HEK293 (cell line): ENCODE data around the gene CTRB1.
A peak's percentile ranks its signal among the peaks of the same experiment; 100 is the strongest.

ENCODE experiments used
- CTCF ChIA-PET: fragments of 350-600 bp; formaldehyde crosslinking; extraction: SDS; loops from one replicate; lab custom pipeline; 2021; ENCODE audit warnings: antibody characterized with exemption; lab: Yijun Ruan, JAX
- POLR2A ChIA-PET: fragments of 300-600 bp; formaldehyde crosslinking; extraction: SDS; loops from one replicate; lab custom pipeline; 2020; ENCODE audit warnings: antibody characterized with exemption, inconsistent platforms; lab: Yijun Ruan, JAX
- H3K27ac ChIP-seq: fragments of 200-500 bp; sonication (Bioruptor generic); 2 replicates; pipeline ENCODE4 v1.5.1; 2014; ENCODE audit warnings: low read depth, low read length, control low read depth, inconsistent platforms; ENCODE audit errors: extremely low read depth
- H3K36me3 ChIP-seq, 2 experiments: fragments of 200-500 bp in 1 of 2; sonication (Bioruptor generic) in 1 of 2; 1 replicate in 1 of 2; 2 replicates in 1 of 2; pipeline ENCODE4 v1.5.1; 2014 to 2017; ENCODE audit warnings: inconsistent platforms in 2 of 2, low read length in 2 of 2; ENCODE audit not compliant: control insufficient read depth in 2 of 2, insufficient read depth in 1 of 2
- H3K4me1 ChIP-seq: fragments of 200-500 bp; sonication (Bioruptor generic); 2 replicates; pipeline ENCODE4 v1.5.1; 2014; ENCODE audit warnings: mild to moderate bottlenecking, low read length, inconsistent platforms; ENCODE audit not compliant: control insufficient read depth, insufficient read depth
- H3K4me3 ChIP-seq: 2 replicates; pipeline ENCODE4 v1.5.1; 2011; ENCODE audit warnings: low read depth, mild to moderate bottlenecking, control low read depth, low read length, moderate library complexity
- H3K9me3 ChIP-seq: fragments of 200-500 bp; sonication (Bioruptor generic); 2 replicates; pipeline ENCODE4 v1.5.1; 2014; ENCODE audit warnings: low read depth, low read length, inconsistent platforms; ENCODE audit not compliant: control insufficient read depth, insufficient read depth
- BCL6B ChIP-seq: fragments of 450-650 bp; formaldehyde crosslinking; IDR thresholded peaks from 2 replicates; pipeline ENCODE4 v1.5.1; 2017; ENCODE audit warnings: missing biosample characterization, missing genetic modification characterization
- FEZF1 ChIP-seq: fragments of 450-650 bp; formaldehyde crosslinking; IDR thresholded peaks from 2 replicates; pipeline ENCODE4 v1.5.1; 2016; ENCODE audit warnings: missing biosample characterization, missing genetic modification characterization
- GFI1B ChIP-seq: fragments of 450-650 bp; formaldehyde crosslinking; IDR thresholded peaks from 2 replicates; pipeline ENCODE4 v1.5.1; 2016; ENCODE audit warnings: missing biosample characterization, missing genetic modification characterization
- GLIS2 ChIP-seq: fragments of 450-650 bp; formaldehyde crosslinking; IDR thresholded peaks from 2 replicates; pipeline ENCODE4 v1.5.1; 2016; ENCODE audit warnings: missing biosample characterization, missing genetic modification characterization
- KLF9 ChIP-seq: fragments of 450-650 bp; formaldehyde crosslinking; IDR thresholded peaks from 2 replicates; pipeline ENCODE4 v1.5.1; 2016; ENCODE audit warnings: missing biosample characterization, missing genetic modification characterization, low read depth
- ZBTB7A ChIP-seq: fragments of 450-650 bp; formaldehyde crosslinking; IDR thresholded peaks from 2 replicates; pipeline ENCODE4 v1.5.1; 2016; ENCODE audit warnings: low read depth, missing biosample characterization, missing genetic modification characterization
- ZFP3 ChIP-seq: fragments of 450-650 bp; formaldehyde crosslinking; IDR thresholded peaks from 2 replicates; pipeline ENCODE4 v1.5.1; 2016; ENCODE audit warnings: low read depth, missing biosample characterization, missing genetic modification characterization
- ZIC2 ChIP-seq: fragments of 450-650 bp; formaldehyde crosslinking; IDR thresholded peaks from 2 replicates; pipeline ENCODE4 v1.5.1; 2016; ENCODE audit warnings: missing biosample characterization, missing genetic modification characterization
- ZNF155 ChIP-seq: fragments of 450-650 bp; formaldehyde crosslinking; IDR thresholded peaks from 2 replicates; pipeline ENCODE4 v1.5.1; 2016; ENCODE audit warnings: missing biosample characterization, missing genetic modification characterization
- ZNF169 ChIP-seq: fragments of 450-650 bp; formaldehyde crosslinking; IDR thresholded peaks from 2 replicates; pipeline ENCODE4 v1.5.1; 2016; ENCODE audit warnings: missing biosample characterization, missing genetic modification characterization
- ZNF24 ChIP-seq: fragments of 450-650 bp; formaldehyde crosslinking; IDR thresholded peaks from 2 replicates; pipeline ENCODE4 v1.5.1; 2016; ENCODE audit warnings: missing biosample characterization, missing genetic modification characterization
- ZNF335 ChIP-seq: fragments of 450-650 bp; formaldehyde crosslinking; conservative IDR thresholded peaks from 2 replicates; pipeline ENCODE4 v1.5.1; 2016; ENCODE audit warnings: missing biosample characterization, missing genetic modification characterization
- ZNF341 ChIP-seq: fragments of 450-650 bp; formaldehyde crosslinking; IDR thresholded peaks from 2 replicates; pipeline ENCODE4; 2016; ENCODE audit warnings: low read depth, missing biosample characterization, missing genetic modification characterization
- ZNF600 ChIP-seq: fragments of 450-650 bp; formaldehyde crosslinking; IDR thresholded peaks from 2 replicates; pipeline ENCODE4 v1.5.1; 2016; ENCODE audit warnings: missing biosample characterization, missing genetic modification characterization
- ZNF610 ChIP-seq: fragments of 450-650 bp; formaldehyde crosslinking; IDR thresholded peaks from 2 replicates; pipeline ENCODE4 v1.5.1; 2016; ENCODE audit warnings: missing biosample characterization, missing genetic modification characterization, borderline replicate concordance
- ZNF621 ChIP-seq: fragments of 450-650 bp; formaldehyde crosslinking; IDR thresholded peaks from 2 replicates; pipeline ENCODE4 v1.5.1; 2017; ENCODE audit warnings: missing biosample characterization, missing genetic modification characterization
- ZNF623 ChIP-seq: fragments of 450-650 bp; formaldehyde crosslinking; IDR thresholded peaks from 2 replicates; pipeline ENCODE4 v1.5.1; 2016; ENCODE audit warnings: missing biosample characterization, missing genetic modification characterization
- ZNF626 ChIP-seq: fragments of 450-650 bp; sonication (Bioruptor Pico); formaldehyde crosslinking; IDR thresholded peaks from 2 replicates; pipeline ENCODE4 v1.5.1; 2018; ENCODE audit warnings: missing biosample characterization, missing genetic modification characterization, inconsistent platforms
- ZNF654 ChIP-seq: fragments of 450-650 bp; formaldehyde crosslinking; IDR thresholded peaks from 2 replicates; pipeline ENCODE4 v1.5.1; 2016; ENCODE audit warnings: low read depth, missing biosample characterization, missing genetic modification characterization
- ZNF660 ChIP-seq: fragments of 450-650 bp; IDR thresholded peaks from 2 replicates; pipeline ENCODE4 v1.5.1; 2018; ENCODE audit warnings: missing biosample characterization, mild to moderate bottlenecking, missing genetic modification characterization
- ZNF701 ChIP-seq: fragments of 450-650 bp; formaldehyde crosslinking; IDR thresholded peaks from 2 replicates; pipeline ENCODE4 v1.5.1; 2016; ENCODE audit warnings: missing biosample characterization, missing genetic modification characterization
- ZNF707 ChIP-seq: fragments of 450-650 bp; formaldehyde crosslinking; IDR thresholded peaks from 2 replicates; pipeline ENCODE4 v1.5.1; 2016; ENCODE audit warnings: missing biosample characterization, missing genetic modification characterization
- ZNF747 ChIP-seq: fragments of 450-650 bp; formaldehyde crosslinking; IDR thresholded peaks from 2 replicates; pipeline ENCODE4 v1.5.1; 2016; ENCODE audit warnings: missing biosample characterization, missing genetic modification characterization
- ZNF777 ChIP-seq: fragments of 450-650 bp; formaldehyde crosslinking; IDR thresholded peaks from 2 replicates; pipeline ENCODE4 v1.5.1; 2017; ENCODE audit warnings: missing biosample characterization, missing genetic modification characterization, borderline replicate concordance
- ZNF791 ChIP-seq: fragments of 450-650 bp; formaldehyde crosslinking; IDR thresholded peaks from 2 replicates; pipeline ENCODE4 v1.5.1; 2016; ENCODE audit warnings: missing biosample characterization, missing genetic modification characterization
- ZNF792 ChIP-seq: fragments of 450-650 bp; formaldehyde crosslinking; IDR thresholded peaks from 2 replicates; pipeline ENCODE4 v1.5.1; 2016; ENCODE audit warnings: missing biosample characterization, missing genetic modification characterization
- ZSCAN23 ChIP-seq: fragments of 450-650 bp; formaldehyde crosslinking; IDR thresholded peaks from 2 replicates; pipeline ENCODE4 v1.5.1; 2016; ENCODE audit warnings: missing biosample characterization, missing genetic modification characterization
- ZXDB ChIP-seq: fragments of 450-650 bp; formaldehyde crosslinking; IDR thresholded peaks from 2 replicates; pipeline ENCODE4 v1.5.1; 2016; ENCODE audit warnings: missing biosample characterization, missing genetic modification characterization
- TF ChIP-seq, protein P1 (sequence below): fragments of 450-650 bp; formaldehyde crosslinking; IDR thresholded peaks from 2 replicates; pipeline ENCODE4 v1.5.0; 2017; ENCODE audit warnings: missing biosample characterization, missing genetic modification characterization, borderline replicate concordance
- TF ChIP-seq, protein P2 (sequence below): fragments of 450-650 bp; formaldehyde crosslinking; IDR thresholded peaks from 2 replicates; pipeline ENCODE4 v1.5.1; 2016; ENCODE audit warnings: missing biosample characterization, missing genetic modification characterization
- TF ChIP-seq, protein P3 (sequence below): fragments of 450-650 bp; formaldehyde crosslinking; optimal IDR thresholded peaks from 2 replicates; pipeline ENCODE3; 2016; ENCODE audit warnings: missing biosample characterization, mild to moderate bottlenecking, missing genetic modification characterization

CTRB1 gene

GRCh38 chr16:75251280-75252048 is 32.7 kb downstream of the CTRB1 start, which contains the start of gene BCAR1:
TSS of gene BCAR1 (minus strand) at chr16:75251624. CDS start at chr16:75251482, 142 bp downstream.
- ChIA-PET POLR2A (interaction anchor here (0.7 to 1.9 kb wide), 3 partner anchors 54 to 266 kb away, joined by 3 to 6 read pairs (median 5); partner anchors contain the start of gene WDR59), CTCF (interaction anchor here (1.5 kb wide), 1 partner anchor 134 kb away, joined by 7 read pairs; no protein-coding TSS in a partner anchor)
- Histone ChIP-seq H3K27ac (peak within 1 kb of the TSS; percentile 69), H3K9me3 (no peaks in the 10 kb centered on the region), H3K4me3 (peak within 1 kb of the TSS; percentile 67), H3K36me3 (peaks cover 0 to 9% of the 10 kb centered on the region in 2 experiments; a peak in 1 of 3 replicates), H3K4me1 (peaks cover 7% of the 10 kb centered on the region)
- TF ChIP-seq FEZF1 (tag by site-specific recombination) (peak; percentile 44; the same call in 1 of the 2 replicates), ZNF654 (no peak), ZNF707 (tag by site-specific recombination) (no peak), ZNF600 (tag by site-specific recombination) (no peak), BCL6B (tag by site-specific recombination) (no peak), ZNF701 (no peak), KLF9 (tag by site-specific recombination) (no peak; the same call in 1 of the 2 replicates), ZNF623 (tag by site-specific recombination) (no peak), ZFP3 (tag by site-specific recombination) (no peak), ZNF155 (no peak), ZBTB7A (tag by site-specific recombination) (no peak), GFI1B (tag by site-specific recombination) (no peak), ZNF747 (tag by site-specific recombination) (no peak), ZNF335 (tag by site-specific recombination) (peak; percentile 71), ZXDB (tag by site-specific recombination) (no peak), ZSCAN23 (no peak), ZNF660 (no peak), ZNF626 (0 out of 2 replicates have a peak, but pooled peaks have one; percentile 13), ZNF621 (no peak), GLIS2 (tag by site-specific recombination) (0 out of 2 replicates have a peak, but pooled peaks have one; percentile 12), ZNF341 (tag by site-specific recombination) (no peak), ZNF24 (no peak), ZNF610 (tag by site-specific recombination) (no peak), ZNF792 (tag by site-specific recombination) (no peak), ZNF791 (tag by site-specific recombination) (no peak), ZNF777 (tag by site-specific recombination) (no peak), ZNF169 (no peak), ZIC2 (tag by site-specific recombination) (no peak)
- TF ChIP-seq, protein P1, sequence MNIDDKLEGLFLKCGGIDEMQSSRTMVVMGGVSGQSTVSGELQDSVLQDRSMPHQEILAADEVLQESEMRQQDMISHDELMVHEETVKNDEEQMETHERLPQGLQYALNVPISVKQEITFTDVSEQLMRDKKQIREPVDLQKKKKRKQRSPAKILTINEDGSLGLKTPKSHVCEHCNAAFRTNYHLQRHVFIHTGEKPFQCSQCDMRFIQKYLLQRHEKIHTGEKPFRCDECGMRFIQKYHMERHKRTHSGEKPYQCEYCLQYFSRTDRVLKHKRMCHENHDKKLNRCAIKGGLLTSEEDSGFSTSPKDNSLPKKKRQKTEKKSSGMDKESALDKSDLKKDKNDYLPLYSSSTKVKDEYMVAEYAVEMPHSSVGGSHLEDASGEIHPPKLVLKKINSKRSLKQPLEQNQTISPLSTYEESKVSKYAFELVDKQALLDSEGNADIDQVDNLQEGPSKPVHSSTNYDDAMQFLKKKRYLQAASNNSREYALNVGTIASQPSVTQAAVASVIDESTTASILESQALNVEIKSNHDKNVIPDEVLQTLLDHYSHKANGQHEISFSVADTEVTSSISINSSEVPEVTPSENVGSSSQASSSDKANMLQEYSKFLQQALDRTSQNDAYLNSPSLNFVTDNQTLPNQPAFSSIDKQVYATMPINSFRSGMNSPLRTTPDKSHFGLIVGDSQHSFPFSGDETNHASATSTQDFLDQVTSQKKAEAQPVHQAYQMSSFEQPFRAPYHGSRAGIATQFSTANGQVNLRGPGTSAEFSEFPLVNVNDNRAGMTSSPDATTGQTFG (tag by site-specific recombination), result no peak
- TF ChIP-seq, protein P2, sequence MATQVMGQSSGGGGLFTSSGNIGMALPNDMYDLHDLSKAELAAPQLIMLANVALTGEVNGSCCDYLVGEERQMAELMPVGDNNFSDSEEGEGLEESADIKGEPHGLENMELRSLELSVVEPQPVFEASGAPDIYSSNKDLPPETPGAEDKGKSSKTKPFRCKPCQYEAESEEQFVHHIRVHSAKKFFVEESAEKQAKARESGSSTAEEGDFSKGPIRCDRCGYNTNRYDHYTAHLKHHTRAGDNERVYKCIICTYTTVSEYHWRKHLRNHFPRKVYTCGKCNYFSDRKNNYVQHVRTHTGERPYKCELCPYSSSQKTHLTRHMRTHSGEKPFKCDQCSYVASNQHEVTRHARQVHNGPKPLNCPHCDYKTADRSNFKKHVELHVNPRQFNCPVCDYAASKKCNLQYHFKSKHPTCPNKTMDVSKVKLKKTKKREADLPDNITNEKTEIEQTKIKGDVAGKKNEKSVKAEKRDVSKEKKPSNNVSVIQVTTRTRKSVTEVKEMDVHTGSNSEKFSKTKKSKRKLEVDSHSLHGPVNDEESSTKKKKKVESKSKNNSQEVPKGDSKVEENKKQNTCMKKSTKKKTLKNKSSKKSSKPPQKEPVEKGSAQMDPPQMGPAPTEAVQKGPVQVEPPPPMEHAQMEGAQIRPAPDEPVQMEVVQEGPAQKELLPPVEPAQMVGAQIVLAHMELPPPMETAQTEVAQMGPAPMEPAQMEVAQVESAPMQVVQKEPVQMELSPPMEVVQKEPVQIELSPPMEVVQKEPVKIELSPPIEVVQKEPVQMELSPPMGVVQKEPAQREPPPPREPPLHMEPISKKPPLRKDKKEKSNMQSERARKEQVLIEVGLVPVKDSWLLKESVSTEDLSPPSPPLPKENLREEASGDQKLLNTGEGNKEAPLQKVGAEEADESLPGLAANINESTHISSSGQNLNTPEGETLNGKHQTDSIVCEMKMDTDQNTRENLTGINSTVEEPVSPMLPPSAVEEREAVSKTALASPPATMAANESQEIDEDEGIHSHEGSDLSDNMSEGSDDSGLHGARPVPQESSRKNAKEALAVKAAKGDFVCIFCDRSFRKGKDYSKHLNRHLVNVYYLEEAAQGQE (tag by site-specific recombination), result no peak
- TF ChIP-seq, protein P3, sequence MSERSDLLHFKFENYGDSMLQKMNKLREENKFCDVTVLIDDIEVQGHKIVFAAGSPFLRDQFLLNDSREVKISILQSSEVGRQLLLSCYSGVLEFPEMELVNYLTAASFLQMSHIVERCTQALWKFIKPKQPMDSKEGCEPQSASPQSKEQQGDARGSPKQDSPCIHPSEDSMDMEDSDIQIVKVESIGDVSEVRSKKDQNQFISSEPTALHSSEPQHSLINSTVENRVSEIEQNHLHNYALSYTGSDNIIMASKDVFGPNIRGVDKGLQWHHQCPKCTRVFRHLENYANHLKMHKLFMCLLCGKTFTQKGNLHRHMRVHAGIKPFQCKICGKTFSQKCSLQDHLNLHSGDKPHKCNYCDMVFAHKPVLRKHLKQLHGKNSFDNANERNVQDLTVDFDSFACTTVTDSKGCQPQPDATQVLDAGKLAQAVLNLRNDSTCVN (tag by site-specific recombination), result peak; percentile 46
